ENCODE results near the gene UNKL.
A peak's percentile ranks its signal among the peaks of the same experiment; 100 is the strongest.

Gene UNKL

DNA sequence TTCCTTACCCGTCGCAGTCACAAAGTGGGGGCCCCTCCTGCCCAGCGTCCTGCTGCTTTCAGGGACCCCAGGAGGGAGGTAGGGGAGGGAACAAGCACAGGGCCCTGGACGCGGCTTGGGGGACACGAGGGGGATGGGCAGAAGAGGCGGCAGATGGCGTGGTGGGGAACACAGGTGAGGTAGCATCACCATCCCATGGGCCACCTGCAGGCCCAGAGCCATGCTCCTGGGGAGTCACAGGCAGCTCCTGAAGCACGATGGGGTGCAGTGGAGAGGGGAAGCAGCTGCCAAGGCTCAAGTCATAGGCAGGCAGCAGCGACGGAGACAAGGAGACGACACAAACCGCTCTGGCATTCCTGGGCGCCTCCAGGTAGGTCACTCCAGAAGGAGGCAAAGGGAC lies 10.8 kb downstream of the UNKL start:
- no peak for DNase-seq (ENCODE audit: low read depth, low spot score)

DNA sequence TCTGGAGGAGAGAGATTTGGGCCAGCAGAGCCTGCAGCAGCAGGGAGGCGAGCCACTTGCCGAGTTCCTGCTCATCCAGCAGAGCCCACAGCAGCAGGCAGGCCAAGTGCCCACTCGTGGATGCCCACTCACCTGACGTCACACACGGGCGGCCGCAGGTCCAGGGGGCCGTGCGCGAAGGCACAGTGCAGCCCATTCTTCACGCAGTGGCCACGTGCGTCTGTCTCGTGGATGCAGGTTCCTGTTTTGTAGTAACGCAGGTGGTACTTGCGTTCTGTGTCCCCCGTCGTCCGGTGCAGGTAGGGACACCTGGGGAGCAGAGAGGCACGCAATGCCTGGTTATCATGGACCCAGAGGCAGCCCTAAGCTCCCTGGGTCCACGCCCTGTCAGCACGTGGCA lies 11.5 kb downstream of the UNKL start:
- peaks cover 7% of the 10 kb centered on the region for H3K4me1 ChIP-seq (ENCODE audit: insufficient read depth, insufficient read length)
- no peak for DNase-seq (ENCODE audit: low read depth, low spot score)
- no peak overlapping the region for H3K9ac ChIP-seq (ENCODE audit: insufficient read length, low read depth)
- no peak overlapping the region for H3K4me3 ChIP-seq (ENCODE audit: insufficient read length, low read depth)
- H3K9me3 ChIP-seq (ENCODE audit: insufficient read depth, low read length): no peaks in the 10 kb centered on the region
- no peaks in the 10 kb centered on the region for H3K27me3 ChIP-seq (ENCODE audit: insufficient read depth, insufficient read length)
- peaks cover 29% of the 10 kb centered on the region for H3K36me3 ChIP-seq (ENCODE audit: insufficient read depth, insufficient read length, low read length)
- TF ChIP-seq YY1 (IDR thresholded peaks at IDR 0.05; ENCODE audit: insufficient read depth, insufficient read length) (no peak), SUZ12 (IDR thresholded peaks at IDR 0.05; ENCODE audit: extremely low read depth, insufficient read depth, insufficient read length) (no peak), ZNF274 (IDR thresholded peaks at IDR 0.05; ENCODE audit: low read depth, low read length) (no peak)

More for the DNA sequence above, 10.8 kb downstream of the UNKL start:
- H3K27me3 ChIP-seq (ENCODE audit: insufficient read depth, insufficient read length): no peaks in the 10 kb centered on the region
- no peaks in the 10 kb centered on the region for H3K9me3 ChIP-seq (ENCODE audit: insufficient read depth, low read length)
- peaks cover 28% of the 10 kb centered on the region for H3K36me3 ChIP-seq (ENCODE audit: insufficient read depth, insufficient read length, low read length)
- no peak overlapping the region for H3K9ac ChIP-seq (ENCODE audit: insufficient read length, low read depth)
- H3K4me1 ChIP-seq (ENCODE audit: insufficient read depth, insufficient read length): peaks cover 7% of the 10 kb centered on the region
- H3K4me3 ChIP-seq (ENCODE audit: insufficient read length, low read depth): no peak overlapping the region
- TF ChIP-seq YY1 (IDR thresholded peaks at IDR 0.05; ENCODE audit: insufficient read depth, insufficient read length) (no peak), ZNF274 (IDR thresholded peaks at IDR 0.05; ENCODE audit: low read depth, low read length) (no peak), SUZ12 (IDR thresholded peaks at IDR 0.05; ENCODE audit: extremely low read depth, insufficient read depth, insufficient read length) (no peak)

GRCh38 chr16:1401758-1402154 lies 12.7 kb downstream of the UNKL start:
- peak overlapping the region; percentile 44 for H3K9ac ChIP-seq (ENCODE audit: insufficient read length, low read depth)
- H3K27me3 ChIP-seq (ENCODE audit: insufficient read depth, insufficient read length): no peaks in the 10 kb centered on the region
- no peak overlapping the region for H3K4me3 ChIP-seq (ENCODE audit: insufficient read length, low read depth)
- no peaks in the 10 kb centered on the region for H3K4me1 ChIP-seq (ENCODE audit: insufficient read depth, insufficient read length)
- H3K9me3 ChIP-seq (ENCODE audit: insufficient read depth, low read length): no peaks in the 10 kb centered on the region
- no peak for DNase-seq (ENCODE audit: low read depth, low spot score)
- peaks cover 32% of the 10 kb centered on the region for H3K36me3 ChIP-seq (ENCODE audit: insufficient read depth, insufficient read length, low read length)
- TF ChIP-seq SUZ12 (IDR thresholded peaks at IDR 0.05; ENCODE audit: extremely low read depth, insufficient read depth, insufficient read length): no peak

DNA sequence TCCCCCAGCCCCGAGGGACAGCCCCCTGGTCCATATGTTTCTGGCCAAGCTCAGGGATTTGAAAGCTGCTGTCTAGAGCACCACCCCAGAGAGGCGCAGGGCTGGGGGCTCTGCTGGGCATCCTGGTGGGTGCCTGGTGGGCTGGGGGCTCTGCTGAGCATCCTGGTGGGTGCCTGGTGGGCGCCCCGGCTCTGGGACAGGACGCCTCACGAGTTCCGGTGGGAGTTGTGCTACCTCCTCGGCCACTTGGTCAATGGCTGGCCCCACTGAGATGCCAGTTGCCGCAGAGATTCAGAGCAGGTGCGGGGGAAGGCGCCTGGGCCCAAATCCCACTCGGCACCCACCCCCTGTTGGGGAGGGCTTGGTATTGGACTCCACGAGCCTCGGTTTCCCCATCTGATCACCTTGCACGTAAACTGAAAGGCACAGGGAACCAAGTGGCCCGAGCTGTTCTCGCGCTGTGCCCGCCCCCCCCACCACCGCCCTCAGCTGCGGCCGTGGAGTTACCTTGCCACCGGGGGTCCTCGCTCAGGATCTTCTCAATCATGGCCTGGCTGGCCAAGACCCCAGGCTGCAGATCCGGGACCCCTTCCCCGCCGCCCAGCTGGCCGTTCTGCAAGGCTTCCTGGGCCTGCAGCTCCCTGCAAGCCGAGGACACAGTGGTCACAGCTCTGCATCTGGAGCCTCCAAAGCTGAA lies 13.3 kb downstream of the UNKL start:
- no peak overlapping the region for H3K9ac ChIP-seq (ENCODE audit: insufficient read length, low read depth)
- H3K36me3 ChIP-seq (ENCODE audit: insufficient read depth, insufficient read length, low read length): peaks cover 32% of the 10 kb centered on the region
- H3K27me3 ChIP-seq (ENCODE audit: insufficient read depth, insufficient read length): no peaks in the 10 kb centered on the region
- no peak for DNase-seq (ENCODE audit: low read depth, low spot score)
- no peaks in the 10 kb centered on the region for H3K4me1 ChIP-seq (ENCODE audit: insufficient read depth, insufficient read length)
- H3K9me3 ChIP-seq (ENCODE audit: insufficient read depth, low read length): no peaks in the 10 kb centered on the region
- H3K4me3 ChIP-seq (ENCODE audit: insufficient read length, low read depth): no peak overlapping the region
- TF ChIP-seq YY1 (IDR thresholded peaks at IDR 0.05; ENCODE audit: insufficient read depth, insufficient read length) (no peak), ZNF274 (IDR thresholded peaks at IDR 0.05; ENCODE audit: low read depth, low read length) (no peak), SUZ12 (IDR thresholded peaks at IDR 0.05; ENCODE audit: extremely low read depth, insufficient read depth, insufficient read length) (no peak)

DNA sequence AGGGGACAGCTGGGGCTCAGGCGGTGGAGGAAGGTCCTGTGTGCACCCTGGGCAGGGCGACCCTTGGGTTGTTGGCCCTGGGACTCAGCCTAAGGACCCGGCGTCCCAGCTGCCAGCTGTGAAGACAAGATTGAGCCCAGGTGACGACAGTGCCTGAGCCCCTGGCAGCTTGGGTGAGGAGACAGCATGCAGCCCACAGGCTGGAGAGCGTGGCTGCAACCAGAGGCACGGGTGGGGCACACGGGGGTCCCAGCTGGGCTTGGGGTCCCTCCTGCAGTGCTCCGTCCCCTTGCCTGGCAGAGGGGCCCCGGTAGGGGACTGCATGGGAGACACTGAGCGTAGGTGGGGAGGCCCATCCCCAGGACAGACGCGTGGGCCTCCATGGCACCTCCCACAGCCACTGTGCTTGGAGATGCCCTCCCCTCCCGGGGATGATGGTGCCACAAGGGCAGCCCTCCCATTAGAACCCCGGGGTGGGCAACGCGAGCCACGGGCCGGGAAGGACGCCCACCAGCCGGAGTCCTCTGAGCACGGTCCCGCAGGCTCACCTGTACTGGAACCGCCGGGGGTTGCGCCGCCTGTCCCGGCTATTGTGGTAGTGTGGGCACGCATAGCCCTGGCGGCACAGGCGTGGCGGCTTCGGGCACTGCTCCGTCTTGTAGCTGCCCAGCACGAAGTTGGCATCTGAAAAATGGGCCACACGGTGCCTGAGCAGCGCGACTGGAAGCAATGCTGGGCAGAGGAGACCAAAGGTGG lies 15.5 kb downstream of the UNKL start:
- H3K9me3 ChIP-seq (ENCODE audit: insufficient read depth, low read length): no peaks in the 10 kb centered on the region
- peaks cover 32% of the 10 kb centered on the region for H3K36me3 ChIP-seq (ENCODE audit: insufficient read depth, insufficient read length, low read length)
- H3K27me3 ChIP-seq (ENCODE audit: insufficient read depth, insufficient read length): no peaks in the 10 kb centered on the region
- no peak overlapping the region for H3K9ac ChIP-seq (ENCODE audit: insufficient read length, low read depth)
- H3K4me3 ChIP-seq (ENCODE audit: insufficient read length, low read depth): no peak overlapping the region
- TF ChIP-seq SUZ12 (IDR thresholded peaks at IDR 0.05; ENCODE audit: extremely low read depth, insufficient read depth, insufficient read length) (no peak), YY1 (IDR thresholded peaks at IDR 0.05; ENCODE audit: insufficient read depth, insufficient read length) (no peak), ZNF274 (IDR thresholded peaks at IDR 0.05; ENCODE audit: low read depth, low read length) (no peak)
- no peaks in the 10 kb centered on the region for H3K4me1 ChIP-seq (ENCODE audit: insufficient read depth, insufficient read length)
- no peak for DNase-seq (ENCODE audit: low read depth, low spot score)

DNA sequence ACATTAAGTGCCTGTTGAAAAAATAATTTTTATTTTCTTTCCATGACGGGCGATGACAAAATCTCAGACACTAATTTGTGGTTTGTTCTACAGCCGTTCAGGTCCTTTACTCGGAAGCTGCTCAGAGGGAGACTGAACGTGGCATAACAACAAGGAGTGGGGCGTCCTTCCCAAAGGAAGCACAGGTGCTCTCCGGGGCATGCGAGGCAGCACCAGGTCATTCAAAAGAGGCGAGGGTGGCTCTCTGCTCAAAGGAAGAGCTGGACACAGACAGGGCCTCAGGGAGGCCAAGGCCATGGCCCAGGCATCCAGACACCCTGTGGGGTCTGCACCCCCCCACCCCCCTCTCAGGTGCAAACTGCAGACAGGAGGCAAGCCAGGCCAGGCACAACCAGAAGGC lies 16.2 kb downstream of the UNKL start:
- no peak for TF ChIP-seq YY1 (IDR thresholded peaks at IDR 0.05; ENCODE audit: insufficient read depth, insufficient read length)
- no peak for TF ChIP-seq ZNF274 (IDR thresholded peaks at IDR 0.05; ENCODE audit: low read depth, low read length)
- TF ChIP-seq SUZ12 (IDR thresholded peaks at IDR 0.05; ENCODE audit: extremely low read depth, insufficient read depth, insufficient read length): no peak
- Histone ChIP-seq H3K9ac (ENCODE audit: insufficient read length, low read depth) (no peak overlapping the region), H3K4me3 (ENCODE audit: insufficient read length, low read depth) (no peak overlapping the region), H3K9me3 (ENCODE audit: insufficient read depth, low read length) (no peaks in the 10 kb centered on the region), H3K27me3 (ENCODE audit: insufficient read depth, insufficient read length) (no peaks in the 10 kb centered on the region), H3K4me1 (ENCODE audit: insufficient read depth, insufficient read length) (no peaks in the 10 kb centered on the region), H3K36me3 (ENCODE audit: insufficient read depth, insufficient read length, low read length) (peaks cover 35% of the 10 kb centered on the region)
- no peak for DNase-seq (ENCODE audit: low read depth, low spot score)

- peaks cover 35% of the 10 kb centered on the region for H3K36me3 ChIP-seq (ENCODE audit: insufficient read depth, insufficient read length, low read length)
- DNase-seq (ENCODE audit: low read depth, low spot score): no peak
- TF ChIP-seq YY1 (IDR thresholded peaks at IDR 0.05; ENCODE audit: insufficient read depth, insufficient read length) (no peak), SUZ12 (IDR thresholded peaks at IDR 0.05; ENCODE audit: extremely low read depth, insufficient read depth, insufficient read length) (no peak), ZNF274 (IDR thresholded peaks at IDR 0.05; ENCODE audit: low read depth, low read length) (no peak)
- no peak overlapping the region for H3K9ac ChIP-seq (ENCODE audit: insufficient read length, low read depth)
- no peaks in the 10 kb centered on the region for H3K4me1 ChIP-seq (ENCODE audit: insufficient read depth, insufficient read length)
- no peak overlapping the region for H3K4me3 ChIP-seq (ENCODE audit: insufficient read length, low read depth)
- no peaks in the 10 kb centered on the region for H3K27me3 ChIP-seq (ENCODE audit: insufficient read depth, insufficient read length)
- H3K9me3 ChIP-seq (ENCODE audit: insufficient read depth, low read length): no peaks in the 10 kb centered on the region
Measured at GRCh38 chr16:1397779-1398178, 16.7 kb downstream of the UNKL start.
